HG02571 (cell line): Measurements from ENCODE around the gene RASA3.
"Not testable (repeated sequence)": the region's sequence is repeated elsewhere in the genome, so short reads cannot be mapped to it uniquely, and the experiment has no call there.

Experiments
- ATAC-seq: cut with Tn5 transposase; IDR thresholded peaks from one replicate; pipeline ENCODE4 v1.9.1; 2021; ENCODE audit warnings: mild to moderate bottlenecking, moderate library complexity; ENCODE audit not compliant: unreplicated experiment

RASA3 gene

GRCh38 chr13:114103801-114104654, 28.4 kb downstream of the RASA3 start:
- no peak for ATAC-seq

DNA sequence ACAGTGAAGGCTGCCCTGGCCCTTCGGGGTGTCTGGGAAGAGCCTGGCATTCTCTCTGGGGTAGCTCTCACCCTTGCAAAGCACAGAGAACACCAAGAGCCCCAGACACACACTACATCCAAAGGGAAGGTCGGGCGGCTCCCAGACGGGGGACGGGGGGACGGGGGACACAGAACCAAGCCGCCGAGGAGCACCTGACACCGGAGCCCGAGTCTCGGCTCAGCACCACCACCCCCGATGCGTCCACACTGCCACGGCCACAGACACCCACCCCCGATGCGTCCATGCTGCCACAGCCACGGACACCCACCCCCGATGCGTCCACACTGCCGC, 29.2 kb downstream of the RASA3 start:
- ATAC-seq = not testable (repeated sequence)

- no peak for ATAC-seq
Observed at GRCh38 chr13:114102521-114103288, 29.7 kb downstream of the RASA3 start.

DNA sequence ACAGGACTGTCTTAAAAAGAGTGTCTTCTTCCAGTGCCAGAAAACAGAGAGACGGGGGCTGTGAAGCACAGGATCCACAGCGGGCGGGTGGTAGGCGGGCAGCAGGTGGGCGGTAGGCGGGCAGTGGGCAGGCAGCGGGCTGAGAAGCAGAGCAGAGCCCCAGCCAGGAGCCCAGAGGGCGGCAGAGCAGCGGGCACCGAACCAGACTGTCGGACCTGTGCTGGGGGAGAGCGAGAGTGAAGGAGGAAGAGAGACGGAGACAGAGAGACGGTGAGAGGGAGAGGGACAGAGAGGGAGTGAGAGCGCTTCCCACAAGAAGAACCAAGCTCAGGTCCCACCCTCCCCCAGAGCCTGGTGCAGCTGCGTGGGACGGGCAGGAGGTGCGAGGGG, 30.3 kb downstream of the RASA3 start:
- ATAC-seq = no peak

GRCh38 chr13:114101358-114102130, 30.9 kb downstream of the RASA3 start:
- no peak for ATAC-seq

DNA sequence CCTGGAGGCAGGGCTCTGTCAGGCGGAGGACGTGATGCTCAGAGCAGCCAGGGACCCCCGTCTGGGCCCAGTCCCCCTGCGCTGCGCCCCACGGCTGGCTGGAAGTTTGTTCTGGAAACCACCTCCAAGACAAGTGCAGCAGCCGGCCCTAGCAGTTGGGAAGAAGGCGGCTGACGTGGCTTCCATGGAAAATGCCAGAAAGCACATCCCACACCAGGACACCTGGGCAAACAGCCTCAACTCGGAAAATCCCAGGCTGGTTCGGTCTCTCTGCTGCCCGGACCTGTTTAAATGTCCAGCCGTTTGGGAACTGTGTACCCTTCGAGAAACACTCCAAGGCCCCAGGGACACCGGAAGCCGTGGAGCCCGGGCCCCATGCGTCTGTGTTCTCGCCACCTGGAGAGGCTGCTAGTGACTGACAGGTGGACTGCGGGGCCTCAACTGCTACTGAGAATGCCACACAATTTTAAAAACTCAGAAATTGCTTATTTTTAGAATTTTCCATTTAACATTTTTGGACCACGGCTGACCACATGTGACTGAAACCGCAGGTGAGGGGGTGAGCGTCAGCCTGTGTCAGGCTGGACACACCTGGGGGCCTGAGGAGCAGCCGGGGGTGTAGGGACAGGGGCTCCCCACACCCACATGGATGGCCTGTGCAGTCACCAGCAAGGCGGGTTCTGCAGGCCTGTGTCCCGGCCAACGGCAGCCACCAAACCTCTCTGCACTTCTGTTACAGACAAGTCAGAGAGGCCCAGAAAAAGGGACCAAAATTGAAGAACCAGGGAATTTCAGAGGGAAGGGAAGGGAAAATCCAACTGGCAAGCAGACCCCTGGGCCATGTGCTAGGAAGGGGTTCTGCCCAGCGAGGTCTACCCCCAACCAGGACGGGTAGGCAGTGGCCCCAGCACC, 31.7 kb downstream of the RASA3 start:
- ATAC-seq = no peak

- ATAC-seq = no peak
Observed at GRCh38 chr13:114099918-114100445, 32.4 kb downstream of the RASA3 start.

GRCh38 chr13:114099191-114099590, 33.2 kb downstream of the RASA3 start:
- no peak for ATAC-seq

DNA sequence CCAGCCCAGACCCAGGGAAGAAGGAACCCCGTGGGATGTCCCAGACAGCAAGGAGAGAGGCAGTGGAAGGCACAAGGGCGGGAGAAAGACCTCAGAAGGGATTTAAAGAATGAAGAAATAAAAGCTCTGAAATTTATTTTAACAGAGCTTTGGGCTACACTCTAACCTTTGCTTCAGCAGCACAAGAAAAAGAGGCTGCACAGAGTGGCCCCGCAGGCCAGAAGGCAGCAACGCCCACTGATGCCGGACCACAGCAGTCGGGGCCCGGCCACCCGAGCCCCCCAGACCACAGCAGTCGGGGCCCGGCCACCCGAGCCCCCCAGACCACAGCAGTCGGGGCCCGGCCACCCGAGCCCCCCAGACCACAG, 33.8 kb downstream of the RASA3 start:
- not testable (repeated sequence) for ATAC-seq

DNA sequence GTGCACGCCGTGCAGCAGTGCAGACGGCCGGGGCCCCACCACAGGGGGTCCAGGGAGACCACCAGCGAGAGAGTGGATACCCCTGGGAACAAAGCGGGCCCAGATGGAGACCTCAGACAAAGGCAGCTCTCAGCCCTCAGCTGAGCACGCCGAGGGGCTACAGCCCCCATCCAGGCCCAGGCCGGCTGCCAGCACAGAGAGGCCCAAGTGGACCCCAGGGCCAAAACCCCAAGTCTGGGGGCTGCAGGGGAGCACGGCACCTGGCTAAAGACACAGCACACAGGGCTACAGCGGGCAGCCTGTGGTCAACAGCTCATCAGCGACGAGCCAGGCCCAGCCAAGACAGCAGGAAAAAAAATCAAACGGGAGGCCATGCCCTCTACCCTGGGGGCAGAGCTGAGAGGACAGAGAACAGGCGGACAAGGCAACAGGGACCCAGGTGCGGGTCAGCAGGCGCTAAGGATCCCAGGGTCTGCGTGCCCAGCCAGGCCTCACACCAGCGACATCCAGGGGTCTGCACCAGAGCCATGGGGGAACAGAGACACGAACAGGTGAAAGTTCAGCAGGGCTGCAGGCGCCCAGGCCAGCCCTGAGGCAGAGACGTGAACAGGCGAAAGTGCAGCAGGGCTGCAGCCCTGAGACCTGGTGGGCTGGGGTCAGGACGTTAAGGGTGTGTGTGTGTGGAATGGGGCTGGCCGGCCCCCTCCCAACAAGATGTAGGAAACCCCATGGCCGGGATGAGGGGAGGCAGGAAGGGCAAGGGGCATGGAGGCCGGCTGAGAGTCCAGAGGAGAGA, 34.3 kb downstream of the RASA3 start:
- no peak for ATAC-seq

- no peak for ATAC-seq
Observed at GRCh38 chr13:114097212-114097892, 35.1 kb downstream of the RASA3 start.

DNA sequence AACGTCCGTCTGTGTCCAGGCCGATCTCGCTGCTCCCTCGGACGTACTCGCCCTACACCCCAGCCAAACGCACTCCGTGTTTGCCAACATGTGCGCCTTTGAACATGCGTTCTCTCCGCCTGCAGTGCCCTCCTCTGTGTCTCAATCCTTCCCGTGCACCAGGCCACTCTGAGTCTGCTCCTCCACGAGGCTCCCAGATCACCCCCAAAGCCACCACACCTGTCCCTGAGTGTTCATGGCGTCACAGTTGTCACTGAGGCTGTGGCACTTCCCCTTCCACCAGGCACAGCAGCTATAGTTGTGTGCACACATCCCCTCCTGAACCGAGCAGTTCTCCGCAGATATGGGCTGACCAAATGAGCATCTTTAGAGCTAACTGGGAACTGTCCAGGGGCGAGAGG, 35.6 kb downstream of the RASA3 start:
- no peak for ATAC-seq

DNA sequence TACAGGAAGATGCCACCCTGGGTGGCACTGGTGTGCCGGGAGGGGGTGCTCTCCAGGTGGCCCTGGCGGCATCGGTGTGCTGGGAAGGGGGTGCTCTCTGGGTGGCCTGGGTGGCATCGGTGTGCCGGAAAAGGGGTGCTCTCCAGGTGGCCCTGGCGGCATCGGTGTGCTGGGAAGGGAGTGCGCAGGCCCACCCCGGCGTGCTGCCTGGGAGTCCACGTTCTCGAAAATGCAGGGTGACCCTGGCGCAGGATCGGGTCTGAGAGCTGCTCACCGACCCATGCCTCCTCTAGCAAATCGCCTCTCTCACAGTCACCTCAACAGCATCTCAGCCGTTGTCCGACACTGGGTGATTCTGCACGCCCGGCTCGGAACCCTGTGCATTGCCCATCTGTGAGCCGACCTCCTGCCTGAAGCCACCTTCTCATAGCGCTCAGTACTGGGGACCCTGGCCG, 36.4 kb downstream of the RASA3 start:
- ATAC-seq = no peak

GRCh38 chr13:114095486-114095885, 36.9 kb downstream of the RASA3 start:
- ATAC-seq = no peak

DNA sequence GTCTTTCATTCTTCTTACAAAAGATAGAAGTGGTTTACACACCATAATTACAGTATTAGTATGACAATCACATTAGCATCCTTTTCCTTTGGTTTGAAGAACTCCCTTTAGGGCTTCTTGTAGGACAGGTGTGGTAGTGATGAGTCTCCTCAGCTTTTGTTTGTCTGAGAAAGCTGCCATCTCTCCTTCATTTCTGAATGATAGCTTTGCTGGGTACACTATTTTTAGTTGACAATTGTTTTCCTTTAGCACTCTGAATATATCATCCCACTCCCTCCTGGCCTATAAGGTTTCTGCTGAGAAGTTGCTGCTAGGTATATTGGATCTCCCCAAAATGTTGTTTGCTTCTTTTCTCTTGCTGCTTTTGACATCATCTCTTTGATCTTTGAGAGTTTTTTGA, 39.3 kb downstream of the RASA3 start:
- ATAC-seq = no peak

DNA sequence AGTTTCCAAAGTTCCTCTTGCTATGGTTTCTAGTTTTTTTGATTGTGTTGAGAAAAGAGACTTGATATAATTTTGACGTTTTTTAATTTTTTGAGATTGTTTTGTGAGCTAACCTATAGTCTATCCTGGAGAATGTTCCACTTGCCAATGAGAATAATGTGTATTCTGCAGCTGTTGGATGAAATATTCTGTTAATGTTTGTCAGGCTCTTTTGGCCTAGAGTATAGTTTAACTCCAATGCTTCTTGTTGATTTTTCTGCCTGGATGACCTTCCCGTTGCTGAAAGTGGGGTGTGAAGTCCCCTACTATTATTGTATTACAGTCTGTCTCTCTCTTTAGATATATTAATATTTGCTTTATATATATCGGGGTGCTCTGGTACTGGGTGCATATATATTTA, 40.0 kb downstream of the RASA3 start:
- no peak for ATAC-seq

DNA sequence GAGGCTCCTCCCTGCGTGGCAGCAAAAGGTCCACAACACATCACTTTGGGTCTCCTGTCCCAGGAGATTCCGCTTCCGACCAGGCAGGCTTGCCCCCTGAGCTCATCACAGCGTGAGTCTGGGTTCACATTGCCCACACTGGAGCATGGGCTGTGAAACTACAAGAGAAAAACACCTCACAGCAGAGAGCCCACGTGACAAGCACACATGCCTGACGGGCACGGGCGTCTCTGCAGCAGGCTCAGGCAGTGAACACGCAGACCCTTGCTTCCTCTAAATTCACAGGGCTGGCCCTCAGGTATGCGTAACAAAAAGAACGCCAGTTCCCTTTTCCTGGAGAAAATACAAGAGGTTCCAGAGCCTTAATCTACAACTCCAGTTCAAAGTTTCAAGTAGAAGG, 41.9 kb downstream of the RASA3 start:
- no peak for ATAC-seq

- ATAC-seq = no peak
Observed at GRCh38 chr13:114089751-114090400, 42.5 kb downstream of the RASA3 start.
